ENCODE results near the gene C21orf91.

C21orf91 gene

GRCh38 chr21:17783481-17784179 lies 35.5 kb downstream of the C21orf91 start:
- no peak for TF ChIP-seq CTCF (IDR thresholded peaks at IDR 0.05; ENCODE audit: low read depth, low read length)
- no peak for DNase-seq (ENCODE audit: extremely low read depth, low read depth)

DNA sequence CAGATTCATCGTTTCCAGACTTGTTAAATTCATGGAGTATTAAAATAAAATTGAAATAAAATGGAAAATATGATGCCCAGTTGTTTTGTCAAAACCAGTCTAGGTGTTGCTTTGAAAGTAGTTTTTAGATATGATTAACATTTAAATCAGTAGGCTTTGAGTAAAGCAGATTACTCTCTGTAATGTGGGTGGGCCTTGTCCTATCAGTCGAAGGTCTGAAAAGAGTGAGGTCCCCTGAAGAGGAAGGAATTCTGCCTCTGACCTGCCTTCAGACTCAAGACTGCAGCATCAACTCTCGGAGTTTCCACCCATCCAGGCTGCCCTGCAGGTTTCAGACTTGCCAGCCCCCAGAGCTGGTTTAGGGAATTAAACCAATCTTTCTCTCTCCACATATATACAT lies 36.2 kb downstream of the C21orf91 start:
- no peak for DNase-seq (ENCODE audit: extremely low read depth, low read depth)
- no peak for TF ChIP-seq CTCF (IDR thresholded peaks at IDR 0.05; ENCODE audit: low read depth, low read length)

GRCh38 chr21:17782051-17782450 lies 37.1 kb downstream of the C21orf91 start:
- DNase-seq (ENCODE audit: extremely low read depth, low read depth) = no peak
- no peak for TF ChIP-seq CTCF (IDR thresholded peaks at IDR 0.05; ENCODE audit: low read depth, low read length)

GRCh38 chr21:17781524-17781923 lies 37.6 kb downstream of the C21orf91 start:
- DNase-seq (ENCODE audit: extremely low read depth, low read depth) = no peak
- TF ChIP-seq CTCF (IDR thresholded peaks at IDR 0.05; ENCODE audit: low read depth, low read length) = no peak

DNA sequence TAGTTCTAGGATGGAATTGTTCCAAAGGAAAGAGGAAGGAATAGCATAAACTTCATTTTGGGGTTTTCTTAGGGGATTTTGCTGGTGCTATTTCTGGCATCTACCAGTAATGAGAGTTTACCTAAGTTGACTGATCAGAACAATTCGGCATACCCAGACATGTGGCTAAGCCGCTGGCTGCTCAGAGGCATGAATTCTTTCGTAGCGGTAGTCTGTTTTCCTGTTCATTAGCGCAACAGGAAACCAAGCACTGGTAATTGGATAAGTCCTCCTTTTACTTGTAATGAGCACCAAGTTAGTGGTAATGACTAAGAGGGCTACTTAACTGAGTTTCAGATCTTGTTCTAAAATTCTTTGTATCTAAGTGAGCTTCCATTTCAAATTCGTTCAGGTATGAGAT lies 38.6 kb downstream of the C21orf91 start:
- TF ChIP-seq CTCF (IDR thresholded peaks at IDR 0.05; ENCODE audit: low read depth, low read length) = no peak
- no peak for DNase-seq (ENCODE audit: extremely low read depth, low read depth)

- no peak for DNase-seq (ENCODE audit: extremely low read depth, low read depth)
- TF ChIP-seq CTCF (IDR thresholded peaks at IDR 0.05; ENCODE audit: low read depth, low read length) = no peak
Measured at GRCh38 chr21:17779980-17780379, 39.2 kb downstream of the C21orf91 start.

GRCh38 chr21:17779496-17779895 lies 39.7 kb downstream of the C21orf91 start:
- TF ChIP-seq CTCF (IDR thresholded peaks at IDR 0.05; ENCODE audit: low read depth, low read length) = no peak

More at GRCh38 chr21:17779496-17779895, 39.7 kb downstream of the C21orf91 start:
- no peak for DNase-seq (ENCODE audit: extremely low read depth, low read depth)

All from AG09319 (cell line).